ENCODE measurements around the gene NCOA4.
"Not testable (repeated sequence)": the region's sequence is repeated elsewhere in the genome, so short reads cannot be mapped to it uniquely, and the experiment has no call there.

Gene NCOA4

DNA sequence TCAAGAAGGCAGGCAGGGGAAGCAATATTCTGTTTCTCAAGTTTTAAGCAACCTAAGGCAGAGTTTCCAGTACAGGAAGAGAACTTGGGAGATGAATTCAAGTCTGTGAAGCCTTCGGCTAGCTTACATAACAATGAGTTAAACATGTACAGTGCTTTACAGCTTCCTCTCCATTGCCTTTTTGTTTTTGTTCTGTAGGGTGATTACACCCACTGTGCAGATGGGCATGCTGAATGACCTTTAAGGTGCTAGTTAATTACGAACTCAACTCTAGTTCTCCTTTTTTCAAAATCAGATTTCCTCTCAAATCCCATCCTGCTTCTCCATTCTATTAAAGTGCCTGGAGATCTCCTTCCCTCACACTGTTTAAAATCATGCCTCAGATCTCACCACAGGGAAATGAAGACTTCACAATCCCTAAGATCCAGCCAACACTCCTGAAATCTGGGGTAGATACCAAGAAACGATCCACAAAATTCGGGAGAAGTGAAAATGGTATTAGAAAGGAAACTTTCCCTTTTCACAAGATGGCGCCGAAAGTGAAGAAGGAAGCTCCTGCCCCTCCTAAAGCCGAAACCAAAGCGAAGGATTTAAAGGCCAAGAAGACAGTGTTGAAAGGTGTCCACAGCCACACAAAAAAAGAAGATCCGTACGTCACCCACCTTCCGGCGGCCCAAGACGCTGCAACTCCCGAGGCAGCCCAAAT lies 32.5 kb upstream of the NCOA4 start:
- no peak overlapping the region for H3K4me3 ChIP-seq (ENCODE audit: low read depth, low read length)
- no peak overlapping the region for H3K27ac ChIP-seq (ENCODE audit: extremely low read depth, low read depth, low read length)
- peak; percentile 75 for TF ChIP-seq PRDM1 (tag by site-specific recombination; IDR thresholded peaks at IDR 0.05)
- no peak for TF ChIP-seq ZNF311 (tag by site-specific recombination; IDR thresholded peaks at IDR 0.05; ENCODE audit: borderline replicate concordance)
- no peak for TF ChIP-seq PBX3 (CRISPR knock-in tag; IDR thresholded peaks at IDR 0.05)
- ChIA-PET POLR2A (no interaction called here), CTCF (no interaction called here)
- no peaks in the 10 kb centered on the region for H3K9me3 ChIP-seq (ENCODE audit: control insufficient read depth, insufficient read depth, low read depth, low read length)
- H3K36me3 ChIP-seq (ENCODE audit: control insufficient read depth in 2 of 2, insufficient read depth in 1 of 2, low read length in 2 of 2): no peaks in the 10 kb centered on the region
- no peaks in the 10 kb centered on the region for H3K4me1 ChIP-seq (ENCODE audit: control insufficient read depth, insufficient read depth, low read length)

- CTCF ChIA-PET: no interaction called here
- no peaks in the 10 kb centered on the region for H3K9me3 ChIP-seq (ENCODE audit: control insufficient read depth, insufficient read depth, low read depth, low read length)
- H3K27ac ChIP-seq (ENCODE audit: extremely low read depth, low read depth, low read length): no peak overlapping the region
- TF ChIP-seq ZNF132 (tag by site-specific recombination; IDR thresholded peaks at IDR 0.05; ENCODE audit: borderline replicate concordance) (no peak), ZNF184 (tag by site-specific recombination; IDR thresholded peaks at IDR 0.05) (no peak), GLIS2 (tag by site-specific recombination; IDR thresholded peaks at IDR 0.05) (no peak), ZSCAN23 (tag by site-specific recombination; IDR thresholded peaks at IDR 0.05) (no peak), SALL2 (tag by site-specific recombination; IDR thresholded peaks at IDR 0.05; ENCODE audit: borderline replicate concordance) (no peak)
- TF ChIP-seq, protein P1, sequence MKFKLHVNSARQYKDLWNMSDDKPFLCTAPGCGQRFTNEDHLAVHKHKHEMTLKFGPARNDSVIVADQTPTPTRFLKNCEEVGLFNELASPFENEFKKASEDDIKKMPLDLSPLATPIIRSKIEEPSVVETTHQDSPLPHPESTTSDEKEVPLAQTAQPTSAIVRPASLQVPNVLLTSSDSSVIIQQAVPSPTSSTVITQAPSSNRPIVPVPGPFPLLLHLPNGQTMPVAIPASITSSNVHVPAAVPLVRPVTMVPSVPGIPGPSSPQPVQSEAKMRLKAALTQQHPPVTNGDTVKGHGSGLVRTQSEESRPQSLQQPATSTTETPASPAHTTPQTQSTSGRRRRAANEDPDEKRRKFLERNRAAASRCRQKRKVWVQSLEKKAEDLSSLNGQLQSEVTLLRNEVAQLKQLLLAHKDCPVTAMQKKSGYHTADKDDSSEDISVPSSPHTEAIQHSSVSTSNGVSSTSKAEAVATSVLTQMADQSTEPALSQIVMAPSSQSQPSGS (tag by site-specific recombination; IDR thresholded peaks at IDR 0.05; ENCODE audit: low read depth): no peak
- POLR2A ChIA-PET: interaction anchor here (0.6 kb wide), 1 partner anchor 30 kb away, joined by 6 read pairs; no protein-coding TSS in a partner anchor
- H3K4me3 ChIP-seq (ENCODE audit: low read depth, low read length): no peak overlapping the region
- no peaks in the 10 kb centered on the region for H3K36me3 ChIP-seq (ENCODE audit: control insufficient read depth in 2 of 2, insufficient read depth in 1 of 2, low read length in 2 of 2)
- H3K4me1 ChIP-seq (ENCODE audit: control insufficient read depth, insufficient read depth, low read length): no peaks in the 10 kb centered on the region
These were observed 30.3 kb upstream of the NCOA4 start for GRCh38 chr10:46060706-46061105.

DNA sequence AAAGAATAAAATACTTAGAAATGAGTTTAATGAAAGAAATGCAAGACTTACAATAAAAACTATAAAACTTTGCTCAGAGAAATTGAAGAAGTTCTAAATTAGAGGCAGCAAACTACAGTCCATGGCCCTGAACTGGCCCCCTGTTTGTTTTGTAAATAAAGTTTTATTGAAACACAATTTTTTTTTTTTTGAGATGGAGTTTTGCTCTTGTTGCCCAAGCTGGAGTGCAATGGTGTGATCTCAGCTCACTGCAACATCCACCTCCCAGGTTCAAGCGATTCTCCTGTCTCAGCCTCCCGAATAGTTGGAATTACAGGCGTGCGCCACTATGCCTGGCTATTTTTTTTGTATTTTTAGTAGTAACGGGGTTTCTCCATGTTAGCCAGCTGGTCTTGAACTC lies 27.5 kb upstream of the NCOA4 start:
- CTCF ChIA-PET; H3K9me3 ChIP-seq (ENCODE audit: control insufficient read depth, insufficient read depth, low read depth, low read length); H3K4me3 ChIP-seq (ENCODE audit: low read depth, low read length); H3K27ac ChIP-seq (ENCODE audit: extremely low read depth, low read depth, low read length); H3K36me3 ChIP-seq (ENCODE audit: control insufficient read depth in 2 of 2, insufficient read depth in 1 of 2, low read length in 2 of 2); POLR2A ChIA-PET; H3K4me1 ChIP-seq (ENCODE audit: control insufficient read depth, insufficient read depth, low read length): not testable (repeated sequence)

- no peak overlapping the region for H3K4me3 ChIP-seq (ENCODE audit: low read depth, low read length)
- H3K27ac ChIP-seq (ENCODE audit: extremely low read depth, low read depth, low read length): no peak overlapping the region
- CTCF ChIA-PET: no interaction called here
- no peaks in the 10 kb centered on the region for H3K36me3 ChIP-seq (ENCODE audit: control insufficient read depth in 2 of 2, insufficient read depth in 1 of 2, low read length in 2 of 2)
- POLR2A ChIA-PET: interaction anchor here (0.6 kb wide), 1 partner anchor 13 kb away, joined by 3 read pairs; no protein-coding TSS in a partner anchor
- TF ChIP-seq ZBTB7A (tag by site-specific recombination; IDR thresholded peaks at IDR 0.05; ENCODE audit: low read depth): no peak
- TF ChIP-seq SP3 (tag by site-specific recombination; IDR thresholded peaks at IDR 0.05): no peak
- no peak for TF ChIP-seq ZNF501 (tag by site-specific recombination; IDR thresholded peaks at IDR 0.05)
- TF ChIP-seq ZNF280C (tag by site-specific recombination; IDR thresholded peaks at IDR 0.05): no peak
- no peak for TF ChIP-seq PRDM1 (tag by site-specific recombination; IDR thresholded peaks at IDR 0.05)
- no peak for TF ChIP-seq ZNF777 (tag by site-specific recombination; IDR thresholded peaks at IDR 0.05; ENCODE audit: borderline replicate concordance)
- TF ChIP-seq ZNF658 (tag by site-specific recombination; IDR thresholded peaks at IDR 0.05): no peak
- no peak for TF ChIP-seq KLF8 (tag by site-specific recombination; IDR thresholded peaks at IDR 0.05)
- no peaks in the 10 kb centered on the region for H3K4me1 ChIP-seq (ENCODE audit: control insufficient read depth, insufficient read depth, low read length)
- H3K9me3 ChIP-seq (ENCODE audit: control insufficient read depth, insufficient read depth, low read depth, low read length): no peaks in the 10 kb centered on the region
These were observed 26.6 kb upstream of the NCOA4 start for GRCh38 chr10:46057038-46057437.
